ENCODE results near the gene SLC7A4. TPM values are rescaled to one million over a fixed set of nuclear protein-coding genes. Genes with fewer than 3 reads are reported as not detected.

Gene SLC7A4
- total RNA-seq, 2 experiments from 2014 or later: not detected

GRCh38 chr22:21047730-21048129 lies 15.4 kb upstream of the SLC7A4 start:
- peaks cover 18% of the 10 kb centered on the region for H3K27me3 Mint-ChIP-seq
- intact Hi-C loops (cut with micrococcal nuclease): loop anchor here (10.0 kb wide), 1 partner anchor 47 kb away; no protein-coding TSS in a partner anchor
- H3K4me1 Mint-ChIP-seq (ENCODE audit: low read depth): peaks cover 15% of the 10 kb centered on the region
- ATAC-seq (no peak), DNase-seq (no peak)
- no peak overlapping the region for H3K4me3 Mint-ChIP-seq
- H3K9me3 Mint-ChIP-seq: no peaks in the 10 kb centered on the region
- TF ChIP-seq, protein P1, sequence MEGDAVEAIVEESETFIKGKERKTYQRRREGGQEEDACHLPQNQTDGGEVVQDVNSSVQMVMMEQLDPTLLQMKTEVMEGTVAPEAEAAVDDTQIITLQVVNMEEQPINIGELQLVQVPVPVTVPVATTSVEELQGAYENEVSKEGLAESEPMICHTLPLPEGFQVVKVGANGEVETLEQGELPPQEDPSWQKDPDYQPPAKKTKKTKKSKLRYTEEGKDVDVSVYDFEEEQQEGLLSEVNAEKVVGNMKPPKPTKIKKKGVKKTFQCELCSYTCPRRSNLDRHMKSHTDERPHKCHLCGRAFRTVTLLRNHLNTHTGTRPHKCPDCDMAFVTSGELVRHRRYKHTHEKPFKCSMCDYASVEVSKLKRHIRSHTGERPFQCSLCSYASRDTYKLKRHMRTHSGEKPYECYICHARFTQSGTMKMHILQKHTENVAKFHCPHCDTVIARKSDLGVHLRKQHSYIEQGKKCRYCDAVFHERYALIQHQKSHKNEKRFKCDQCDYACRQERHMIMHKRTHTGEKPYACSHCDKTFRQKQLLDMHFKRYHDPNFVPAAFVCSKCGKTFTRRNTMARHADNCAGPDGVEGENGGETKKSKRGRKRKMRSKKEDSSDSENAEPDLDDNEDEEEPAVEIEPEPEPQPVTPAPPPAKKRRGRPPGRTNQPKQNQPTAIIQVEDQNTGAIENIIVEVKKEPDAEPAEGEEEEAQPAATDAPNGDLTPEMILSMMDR (IDR thresholded peaks at IDR 0.05): no peak
- POLR2A ChIA-PET: interaction anchor here (0.9 kb wide), 1 partner anchor 8 kb away, joined by 3 read pairs; no protein-coding TSS in a partner anchor
- H3K36me3 Mint-ChIP-seq (ENCODE audit: low read depth): no peaks in the 10 kb centered on the region
- H3K27ac Mint-ChIP-seq: no peak overlapping the region
- CTCF ChIA-PET: no interaction called here

GRCh38 chr22:21047035-21047661 lies 14.8 kb upstream of the SLC7A4 start:
- no peak for DNase-seq
- ChIA-PET POLR2A (interaction anchor here (0.9 to 1.0 kb wide), 2 partner anchors 8 to 818 kb away, joined by 3 to 4 read pairs; no protein-coding TSS in a partner anchor), CTCF (no interaction called here)
- H3K4me3 Mint-ChIP-seq: no peak overlapping the region
- peaks cover 15% of the 10 kb centered on the region for H3K4me1 Mint-ChIP-seq (ENCODE audit: low read depth)
- TF ChIP-seq, protein P1 (IDR thresholded peaks at IDR 0.05): no peak
- ATAC-seq: no peak
- H3K27me3 Mint-ChIP-seq: peaks cover 19% of the 10 kb centered on the region
- no peak overlapping the region for H3K27ac Mint-ChIP-seq
- H3K36me3 Mint-ChIP-seq (ENCODE audit: low read depth): no peaks in the 10 kb centered on the region
- H3K9me3 Mint-ChIP-seq: no peaks in the 10 kb centered on the region
- intact Hi-C loops (cut with micrococcal nuclease): loop anchor here (10.0 kb wide), 1 partner anchor 48 kb away; no protein-coding TSS in a partner anchor

- Mint-ChIP-seq H3K27ac (peak within 1 kb of the TSS; percentile 66), H3K36me3 (ENCODE audit: low read depth) (no peaks in the 10 kb centered on the region)
- CTCF ChIA-PET: interaction anchor here (1.5 kb wide), 1 partner anchor 25 kb away, joined by 5 read pairs; no protein-coding TSS in a partner anchor
Measured at GRCh38 chr22:21045585-21046294, 13.4 kb upstream of the SLC7A4 start, which contains the start of gene LRRC74B. LRRC74B (plus strand) TSS chr22:21045946; CDS start chr22:21045987, 41 bp downstream.

DNA sequence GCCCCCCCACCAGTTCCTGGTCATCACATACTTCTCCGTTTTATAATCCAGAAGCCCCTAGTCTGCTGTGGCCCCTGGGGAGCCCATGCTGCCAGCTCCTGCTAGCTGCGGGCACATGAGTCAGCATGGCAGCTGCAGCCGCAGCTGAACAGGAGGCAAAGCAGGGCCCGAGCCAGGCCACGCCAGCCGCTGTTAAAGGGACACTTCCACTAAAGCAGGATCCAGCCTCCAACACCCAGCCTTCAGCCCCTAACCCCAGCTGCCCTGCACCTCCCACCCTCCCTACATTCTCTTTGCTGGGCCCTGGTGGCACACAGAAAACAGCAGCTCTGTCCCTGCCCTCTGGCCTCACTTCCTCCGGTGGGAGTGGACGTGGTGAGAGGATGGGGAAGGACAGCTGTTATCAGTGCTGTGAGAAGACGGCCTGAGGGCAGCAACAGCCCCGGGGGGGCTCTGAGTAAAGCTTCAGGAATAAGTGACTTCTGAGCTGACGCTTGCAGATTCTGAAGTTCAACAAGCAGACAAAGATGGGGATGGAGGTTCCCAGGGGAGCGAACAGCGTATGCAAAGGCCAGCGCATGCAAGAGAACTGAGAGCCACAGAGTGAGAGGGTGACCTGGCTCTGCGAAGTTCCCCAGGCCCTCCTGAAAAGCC lies 12.7 kb upstream of the SLC7A4 start:
- POLR2A ChIA-PET: no interaction called here
- Mint-ChIP-seq H3K27ac (no peak overlapping the region), H3K27me3 (peaks cover 21% of the 10 kb centered on the region), H3K4me3 (no peak overlapping the region), H3K4me1 (ENCODE audit: low read depth) (peaks cover 15% of the 10 kb centered on the region), H3K9me3 (no peaks in the 10 kb centered on the region), H3K36me3 (ENCODE audit: low read depth) (no peaks in the 10 kb centered on the region)
- TF ChIP-seq, protein P1 (IDR thresholded peaks at IDR 0.05): no peak
- intact Hi-C loops (cut with micrococcal nuclease): loop anchor here (10.0 kb wide), 1 partner anchor 50 kb away; no protein-coding TSS in a partner anchor
- ATAC-seq (no peak), DNase-seq (peak; percentile 33)
- CTCF ChIA-PET: interaction anchor here (1.0 to 1.5 kb wide), 2 partner anchors 24 to 58 kb away, joined by 3 to 5 read pairs; no protein-coding TSS in a partner anchor

More at GRCh38 chr22:21045585-21046294, 13.4 kb upstream of the SLC7A4 start, which contains the start of gene LRRC74B:
- ATAC-seq (peak; percentile 98), DNase-seq (peak; percentile 83)
- Mint-ChIP-seq H3K27me3 (peaks cover 19% of the 10 kb centered on the region), H3K4me1 (ENCODE audit: low read depth) (peaks cover 15% of the 10 kb centered on the region), H3K9me3 (no peaks in the 10 kb centered on the region), H3K4me3 (peak within 1 kb of the TSS; percentile 47)
- intact Hi-C loops (cut with micrococcal nuclease): loop anchor here (10.0 kb wide), 1 partner anchor 49 kb away; no protein-coding TSS in a partner anchor
- TF ChIP-seq, protein P1 (IDR thresholded peaks at IDR 0.05): no peak
- POLR2A ChIA-PET: no interaction called here

Measured in activated CD8-positive, alpha-beta T cell treated with anti-CD3 and anti-CD28 coated beads for 36 hours (primary cell).